Measurements from ENCODE around the gene CLDN11. TPM values are rescaled to one million over a fixed set of nuclear protein-coding genes. Genes with fewer than 3 reads are reported as not detected.

The CLDN11 gene
- total RNA-seq, 2 donors from 2014 or later, result 1.3 to 7.2 TPM

DNA sequence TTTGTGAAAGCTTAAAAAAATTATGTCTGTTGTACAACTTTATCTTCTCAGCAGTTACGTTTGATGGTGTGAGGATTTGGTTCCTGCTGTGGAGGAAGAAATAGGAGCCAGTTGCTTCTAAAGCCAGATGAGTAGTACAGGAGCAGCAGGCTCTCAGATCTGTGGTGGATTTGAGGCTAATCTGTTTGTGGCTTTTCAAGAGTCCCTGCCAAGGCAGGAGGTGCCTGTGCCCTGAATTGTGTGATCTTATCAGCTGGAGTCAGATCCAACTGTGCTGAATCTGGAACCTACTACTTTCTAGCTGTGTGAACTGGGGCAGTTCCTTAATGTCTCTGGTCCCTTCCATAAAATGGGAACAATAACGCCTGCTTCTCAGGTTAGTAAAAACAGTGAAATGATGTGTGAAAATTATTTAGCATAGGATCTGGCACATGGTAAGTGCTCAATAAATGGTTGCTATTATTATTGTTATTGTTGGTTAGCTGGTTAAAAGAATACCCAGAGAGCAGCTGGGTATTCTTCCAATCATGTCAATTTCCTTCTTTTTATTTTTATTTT is 7.7 kb downstream of the CLDN11 start:
- no peak for DNase-seq
- Histone ChIP-seq H3K27me3 (no peaks in the 10 kb centered on the region), H3K4me3 (no peak overlapping the region), H3K9ac (ENCODE audit: low read depth in 2 of 2, low read length in 2 of 2) (no peak overlapping the region), H3K27ac (no peak overlapping the region), H3K9me3 (no peaks in the 10 kb centered on the region), H3K36me3 (no peaks in the 10 kb centered on the region), H3K4me1 (no peaks in the 10 kb centered on the region)
- intact Hi-C loops (cut with DNase I), result no loop called here
- TF ChIP-seq, protein P1, sequence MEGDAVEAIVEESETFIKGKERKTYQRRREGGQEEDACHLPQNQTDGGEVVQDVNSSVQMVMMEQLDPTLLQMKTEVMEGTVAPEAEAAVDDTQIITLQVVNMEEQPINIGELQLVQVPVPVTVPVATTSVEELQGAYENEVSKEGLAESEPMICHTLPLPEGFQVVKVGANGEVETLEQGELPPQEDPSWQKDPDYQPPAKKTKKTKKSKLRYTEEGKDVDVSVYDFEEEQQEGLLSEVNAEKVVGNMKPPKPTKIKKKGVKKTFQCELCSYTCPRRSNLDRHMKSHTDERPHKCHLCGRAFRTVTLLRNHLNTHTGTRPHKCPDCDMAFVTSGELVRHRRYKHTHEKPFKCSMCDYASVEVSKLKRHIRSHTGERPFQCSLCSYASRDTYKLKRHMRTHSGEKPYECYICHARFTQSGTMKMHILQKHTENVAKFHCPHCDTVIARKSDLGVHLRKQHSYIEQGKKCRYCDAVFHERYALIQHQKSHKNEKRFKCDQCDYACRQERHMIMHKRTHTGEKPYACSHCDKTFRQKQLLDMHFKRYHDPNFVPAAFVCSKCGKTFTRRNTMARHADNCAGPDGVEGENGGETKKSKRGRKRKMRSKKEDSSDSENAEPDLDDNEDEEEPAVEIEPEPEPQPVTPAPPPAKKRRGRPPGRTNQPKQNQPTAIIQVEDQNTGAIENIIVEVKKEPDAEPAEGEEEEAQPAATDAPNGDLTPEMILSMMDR (IDR thresholded peaks at IDR 0.05), result no peak

DNA sequence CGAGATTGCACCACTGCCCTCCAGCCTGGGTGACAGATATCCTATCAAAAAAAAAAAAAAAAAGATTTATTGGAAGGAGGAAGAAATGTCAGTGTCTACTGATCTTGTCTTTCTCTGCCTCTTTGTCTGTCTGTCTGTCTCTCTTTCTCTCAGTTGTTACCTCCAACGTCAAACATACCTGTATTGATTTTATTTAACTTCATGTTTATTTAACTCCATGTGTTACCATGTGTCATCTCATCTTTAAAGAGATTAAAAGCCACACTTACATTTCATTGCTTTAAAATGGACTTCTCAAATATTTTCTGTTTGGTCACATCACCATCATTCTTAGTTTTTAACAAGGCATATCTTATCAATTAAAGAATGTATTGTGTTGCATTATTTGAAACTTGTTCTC is 9.4 kb downstream of the CLDN11 start:
- no peaks in the 10 kb centered on the region for H3K27me3 ChIP-seq
- no peaks in the 10 kb centered on the region for H3K4me1 ChIP-seq
- no peaks in the 10 kb centered on the region for H3K36me3 ChIP-seq
- H3K9ac ChIP-seq (ENCODE audit: low read depth in 2 of 2, low read length in 2 of 2), result no peak overlapping the region
- no peak overlapping the region for H3K4me3 ChIP-seq
- no peak overlapping the region for H3K27ac ChIP-seq
- H3K9me3 ChIP-seq, result no peaks in the 10 kb centered on the region
- TF ChIP-seq, protein P1 (IDR thresholded peaks at IDR 0.05), result no peak
- DNase-seq, result no peak
- intact Hi-C loops (cut with DNase I), result no loop called here

DNA sequence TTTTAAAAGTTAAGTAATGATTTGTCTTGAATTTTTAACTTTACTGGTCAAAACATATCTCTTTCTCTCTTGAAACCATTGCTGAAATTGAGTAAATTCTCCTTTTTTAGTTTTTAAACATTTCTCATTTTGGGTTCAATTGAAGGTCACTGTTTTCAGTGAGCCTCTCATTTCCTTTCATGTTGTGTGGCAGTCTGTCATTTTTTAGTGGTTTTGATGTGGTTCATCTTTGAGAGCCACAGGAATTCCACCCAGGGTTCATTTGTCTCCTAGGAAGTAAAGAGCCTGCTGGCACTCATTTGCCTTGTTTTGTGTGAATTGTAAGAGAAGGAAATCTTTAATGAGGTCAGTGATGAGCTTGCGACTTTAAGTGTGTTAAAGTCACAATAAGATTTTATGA is 10.4 kb downstream of the CLDN11 start:
- TF ChIP-seq, protein P1 (IDR thresholded peaks at IDR 0.05), result no peak
- no peaks in the 10 kb centered on the region for H3K27me3 ChIP-seq
- no peak overlapping the region for H3K4me3 ChIP-seq
- H3K4me1 ChIP-seq, result no peaks in the 10 kb centered on the region
- no peaks in the 10 kb centered on the region for H3K36me3 ChIP-seq
- no peak for DNase-seq
- no peak overlapping the region for H3K27ac ChIP-seq
- no peaks in the 10 kb centered on the region for H3K9me3 ChIP-seq
- intact Hi-C loops (cut with DNase I), result no loop called here
- H3K9ac ChIP-seq (ENCODE audit: low read depth in 2 of 2, low read length in 2 of 2), result no peak overlapping the region

DNA sequence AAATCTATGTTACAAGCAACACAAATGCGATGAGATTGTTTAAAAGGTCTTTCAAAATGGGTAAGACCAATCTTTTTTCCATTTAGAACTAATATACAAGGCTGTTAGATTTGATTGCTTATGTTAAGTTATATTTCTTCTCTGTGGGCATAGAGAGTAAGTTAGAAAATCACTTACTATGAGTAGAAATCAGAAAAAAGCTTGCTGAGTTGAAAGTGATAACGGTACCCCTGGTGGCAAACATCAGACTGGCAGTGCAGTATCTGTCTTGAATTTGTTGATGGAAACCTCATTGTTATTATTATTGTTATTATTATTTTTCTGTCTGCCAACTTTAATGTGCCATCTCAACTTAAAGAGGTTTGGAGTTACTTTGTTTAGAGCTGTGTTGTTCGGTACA is 12.4 kb downstream of the CLDN11 start:
- Histone ChIP-seq H3K4me3 (no peak overlapping the region), H3K27ac (no peak overlapping the region), H3K36me3 (no peaks in the 10 kb centered on the region), H3K9ac (ENCODE audit: low read depth in 2 of 2, low read length in 2 of 2) (no peak overlapping the region), H3K4me1 (no peaks in the 10 kb centered on the region), H3K9me3 (no peaks in the 10 kb centered on the region), H3K27me3 (no peaks in the 10 kb centered on the region)
- TF ChIP-seq, protein P1 (IDR thresholded peaks at IDR 0.05), result no peak
- intact Hi-C loops (cut with DNase I), result no loop called here
- no peak for DNase-seq

DNA sequence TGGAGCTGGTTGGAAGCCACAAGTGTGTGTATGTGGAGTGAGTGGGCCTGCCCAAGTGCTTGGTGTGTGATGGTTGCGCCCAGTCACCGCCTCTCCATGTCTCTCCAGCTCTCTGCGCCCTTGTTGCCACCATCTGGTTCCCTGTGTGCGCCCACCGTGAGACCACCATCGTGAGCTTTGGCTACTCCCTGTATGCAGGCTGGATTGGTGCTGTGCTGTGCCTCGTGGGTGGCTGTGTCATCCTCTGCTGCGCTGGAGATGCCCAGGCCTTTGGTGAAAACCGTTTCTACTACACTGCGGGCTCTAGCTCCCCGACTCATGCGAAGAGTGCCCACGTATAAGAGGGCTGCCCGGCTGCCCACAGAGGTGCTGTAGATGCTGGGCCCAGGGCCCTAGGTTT is 13.7 kb downstream of the CLDN11 start:
- no peaks in the 10 kb centered on the region for H3K4me1 ChIP-seq
- H3K27me3 ChIP-seq, result no peaks in the 10 kb centered on the region
- DNase-seq, result no peak
- H3K27ac ChIP-seq, result no peak overlapping the region
- H3K9me3 ChIP-seq, result no peaks in the 10 kb centered on the region
- no peak overlapping the region for H3K4me3 ChIP-seq
- H3K36me3 ChIP-seq, result no peaks in the 10 kb centered on the region
- H3K9ac ChIP-seq (ENCODE audit: low read depth in 2 of 2, low read length in 2 of 2), result no peak overlapping the region
- intact Hi-C loops (cut with DNase I), result no loop called here
- TF ChIP-seq, protein P1 (IDR thresholded peaks at IDR 0.05), result no peak
